GM12878 (cell line): ENCODE results near the gene PRCP. TPM values are rescaled to one million over a fixed set of nuclear protein-coding genes. Genes with fewer than 3 reads are reported as not detected.

Experiments
- ATAC-seq: fragments of 200-7000 bp; cut with Tn5 transposase; 3 replicates; pipeline ENCODE4 v1.9.1; 2020; ENCODE audit warnings: mild to moderate bottlenecking, moderate library complexity
- BruUV-seq: library from RNA; stranded (reverse); fragments of 400-500 nt; replicated peaks from 2 replicates; lab custom pipeline; 2021; lab: Mats Ljungman, UMichigan
- CTCF ChIA-PET: fragments of 300-600 bp; sonication (Branson Sonifier 250); formaldehyde crosslinking; extraction: SDS; loops from one replicate; lab custom pipeline; 2021; ENCODE audit warnings: inconsistent platforms; lab: Yijun Ruan, JAX
- POLR2A ChIA-PET: fragments of 350-600 bp; formaldehyde crosslinking; extraction: SDS; loops from one replicate; lab custom pipeline; 2021; ENCODE audit warnings: inconsistent platforms; lab: Charles Lee
- RAD21 ChIA-PET: fragments of 300-600 bp; sonication (Branson Sonifier 250); formaldehyde crosslinking; loops from one replicate; lab custom pipeline; 2023; ENCODE audit warnings: antibody characterized with exemption; ENCODE audit not compliant: unreplicated experiment; lab: Charles Lee
- SMC1A ChIA-PET: fragments of 300-600 bp; sonication (Branson Sonifier 250); formaldehyde crosslinking; loops from one replicate; lab custom pipeline; 2023; ENCODE audit not compliant: unreplicated experiment, uncharacterized antibody; lab: Charles Lee
- DNase-seq: peaks from one replicate; pipeline ENCODE4 v3.0.0-alpha.2; 2011; ENCODE audit warnings: low read depth, low spot score
- FAIRE-seq: peaks from 3 replicates; lab custom pipeline; 2011; peaks lifted over from hg19 to GRCh38; lab: Jason Lieb, UNC
- H2AFZ ChIP-seq: 2 replicates; pipeline ENCODE4 v1.6.0; 2011; ENCODE audit warnings: low read depth, low read length, control low read depth; ENCODE audit not compliant: control insufficient read depth
- H3K27ac ChIP-seq: 2 replicates; pipeline ENCODE4 v1.5.1; 2011; ENCODE audit warnings: control low read depth; ENCODE audit not compliant: control insufficient read depth, insufficient read depth
- H3K27me3 ChIP-seq, 2 experiments: replicated peaks in 1 of 2; 2 replicates each; pipeline versions ENCODE4 v1.6.0 to v1.6.1; 2011; ENCODE audit warnings: low read length in 1 of 2; ENCODE audit not compliant: control insufficient read depth in 2 of 2, insufficient read depth in 2 of 2
- H3K36me3 ChIP-seq, 2 experiments: 2 replicates each; pipeline ENCODE4 v1.5.1; 2011; ENCODE audit warnings: low read length in 1 of 2; ENCODE audit not compliant: control insufficient read depth in 2 of 2, insufficient read depth in 2 of 2
- H3K4me1 ChIP-seq: 2 replicates; pipeline ENCODE4 v1.6.1; 2011; ENCODE audit warnings: mild to moderate bottlenecking, low read length, moderate library complexity, mixed read lengths; ENCODE audit not compliant: control insufficient read depth, insufficient read depth
- H3K4me2 ChIP-seq: 2 replicates; pipeline ENCODE4 v1.6.0; 2011; ENCODE audit warnings: control low read depth; ENCODE audit not compliant: control insufficient read depth, insufficient read depth
- H3K4me3 ChIP-seq: fragments of 200-600 bp; sonication (generic); 2 replicates; pipeline ENCODE4 v1.5.1; 2016
- H3K79me2 ChIP-seq: 2 replicates; pipeline ENCODE4 v1.6.0; 2011; ENCODE audit warnings: low read length; ENCODE audit not compliant: control insufficient read depth, insufficient read depth
- H3K9ac ChIP-seq: 2 replicates; pipeline ENCODE4 v1.8.0; 2011; ENCODE audit warnings: low read length, control low read depth, mixed read lengths; ENCODE audit not compliant: control insufficient read depth, insufficient read depth
- H3K9me3 ChIP-seq: replicated peaks from 3 replicates; pipeline ENCODE4 v1.5.1; 2011; ENCODE audit warnings: mild to moderate bottlenecking, low read length; ENCODE audit not compliant: control insufficient read depth, insufficient read depth
- H4K20me1 ChIP-seq: 2 replicates; pipeline ENCODE4 v1.6.0; 2011; ENCODE audit not compliant: control insufficient read depth, insufficient read depth
- BMI1 ChIP-seq: fragments of 450-650 bp; IDR thresholded peaks from 2 replicates; pipeline ENCODE4 v1.6.1; 2016; ENCODE audit warnings: mild to moderate bottlenecking, moderate library complexity, borderline replicate concordance
- EGR1 ChIP-seq, 2 experiments: IDR thresholded peaks; 1 replicate in 1 of 2; 2 replicates in 1 of 2; pipeline ENCODE4 v1.6.1; 2011 to 2012; ENCODE audit warnings: low read depth in 2 of 2, low read length in 2 of 2, borderline replicate concordance in 1 of 2, mild to moderate bottlenecking in 1 of 2, moderate library complexity in 1 of 2
- EP300 ChIP-seq, 2 experiments: fragments of 150-350 bp in 1 of 2; IDR thresholded peaks; 2 replicates each; pipeline ENCODE4 v1.6.1; 2011 to 2012; ENCODE audit warnings: low read depth in 2 of 2, low read length in 2 of 2, borderline replicate concordance in 1 of 2, improper control_type of control experiment in 1 of 2, inconsistent platforms in 1 of 2; ENCODE audit not compliant: control insufficient read depth in 1 of 2
- JUNB ChIP-seq: IDR thresholded peaks from 2 replicates; pipeline ENCODE4 v1.6.1; 2016; ENCODE audit warnings: antibody characterized with exemption, mild to moderate bottlenecking
- RUNX3 ChIP-seq: IDR thresholded peaks from 2 replicates; pipeline ENCODE4 v1.6.1; 2012; ENCODE audit warnings: low read length, inconsistent platforms
- WRNIP1 ChIP-seq: IDR thresholded peaks from 2 replicates; pipeline ENCODE4 v1.6.1; 2011; ENCODE audit warnings: low read depth, low read length, improper control_type of control experiment, borderline replicate concordance
- WGBS: methylation state at CpG from one replicate; pipeline ENCODE4 v1.1.6; 2016; ENCODE audit warnings: low lambda C conversion rate; ENCODE audit not compliant: insufficient replicate concordance, insufficient coverage; ENCODE audit errors: missing lambda C conversion rate; 5-methylcytosine and 5-hydroxymethylcytosine counted together
- in situ Hi-C: fragments of 300-500 bp; cut with MboI; formaldehyde crosslinking; loops from 9 replicates; pipeline ENCODE4 v1.14.3; 2018; ENCODE audit warnings: mixed read lengths
- intact Hi-C: fragments of 100-400 bp; cut with micrococcal nuclease; formaldehyde crosslinking; loops from one replicate; pipeline ENCODE4 v1.14.2; 2022; ENCODE audit not compliant: unreplicated experiment
- polyA plus RNA-seq, 11 experiments: library from polyadenylated mRNA; depleted of rRNA in 4 of 11; unstranded in 6 of 11; stranded (reverse) in 5 of 11; fragments of >200 nt; fragmentation: Nextera tagmentation in 4 of 11; fragmentation: Illumina TruSeq in 1 of 11; extraction: Ambion mirVana in 4 of 11; extraction: Trizol in 1 of 11; gene quantifications; 1 replicate in 1 of 11; 2 replicates in 10 of 11; pipeline versions ENCODE4 v1.2.1 to v1.2.3, GENCODE V29; 2011 to 2016; ENCODE audit warnings: inconsistent platforms in 2 of 11, missing spikeins in 2 of 11, low read depth in 1 of 11
- total RNA-seq, 4 experiments: library from RNA; depleted of rRNA in 3 of 4; stranded (reverse); fragments of >200 nt in 3 of 4; fragmentation: Illumina TruSeq in 1 of 4; extraction: Trizol in 1 of 4; gene quantifications; 2 replicates each; pipeline versions ENCODE4 v1.2.1 to v1.2.3, GENCODE V29; 2013 to 2021
- TF ChIP-seq, protein P1 (sequence below): IDR thresholded peaks from 2 replicates; pipeline ENCODE4 v1.6.1; 2011; ENCODE audit warnings: borderline replicate concordance, low read depth, mild to moderate bottlenecking, moderate library complexity, low read length; ENCODE audit not compliant: insufficient read depth, poor library complexity, severe bottlenecking

Gene PRCP
- total and polyA plus RNA-seq, 10 of the 15 experiments (the other 5 are each of a cell fraction or from before 2014, with no cell fraction given), result 14.9 to 43.6 (median 20.0) TPM

DNA sequence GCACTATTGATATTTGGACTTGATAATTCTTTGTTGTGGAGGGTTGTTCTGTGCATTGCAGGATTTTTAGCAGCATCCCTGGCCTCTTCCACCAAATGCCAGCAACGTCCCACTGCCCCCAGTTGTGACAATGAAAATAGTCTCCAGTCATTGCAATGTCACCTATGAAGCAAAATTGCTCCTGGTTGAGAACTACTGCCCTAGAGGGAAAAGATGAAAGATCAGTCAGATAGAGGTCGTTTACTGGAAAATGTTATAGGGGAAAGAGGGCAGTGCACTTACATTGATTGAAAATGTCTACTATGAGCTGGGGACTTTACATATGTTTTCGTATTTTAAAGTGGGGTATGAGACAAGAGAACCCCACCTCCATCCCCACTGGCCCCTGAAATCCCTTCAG lies 89.5 kb downstream of the PRCP start:
- TF ChIP-seq, protein P1, sequence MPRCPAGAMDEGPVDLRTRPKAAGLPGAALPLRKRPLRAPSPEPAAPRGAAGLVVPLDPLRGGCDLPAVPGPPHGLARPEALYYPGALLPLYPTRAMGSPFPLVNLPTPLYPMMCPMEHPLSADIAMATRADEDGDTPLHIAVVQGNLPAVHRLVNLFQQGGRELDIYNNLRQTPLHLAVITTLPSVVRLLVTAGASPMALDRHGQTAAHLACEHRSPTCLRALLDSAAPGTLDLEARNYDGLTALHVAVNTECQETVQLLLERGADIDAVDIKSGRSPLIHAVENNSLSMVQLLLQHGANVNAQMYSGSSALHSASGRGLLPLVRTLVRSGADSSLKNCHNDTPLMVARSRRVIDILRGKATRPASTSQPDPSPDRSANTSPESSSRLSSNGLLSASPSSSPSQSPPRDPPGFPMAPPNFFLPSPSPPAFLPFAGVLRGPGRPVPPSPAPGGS, result no peak
- TF ChIP-seq JUNB, result no peak
- no peak for TF ChIP-seq RUNX3
- TF ChIP-seq BMI1, result no peak
- no peak for TF ChIP-seq EGR1 (IDR thresholded peaks at IDR 0.05; ENCODE audit: borderline replicate concordance in 1 of 2, low read depth in 2 of 2, low read length in 2 of 2)
- no peak for TF ChIP-seq EP300 (IDR thresholded peaks at IDR 0.05; ENCODE audit: borderline replicate concordance in 1 of 2, control insufficient read depth in 1 of 2, low read depth in 2 of 2, low read length in 2 of 2)
- TF ChIP-seq WRNIP1, result no peak
- in situ Hi-C loops, result no loop called here
- ATAC-seq (no peak), FAIRE-seq (no peak), DNase-seq (no peak)
- no peak overlapping the region for H3K4me3 ChIP-seq
- 14% methylated on average over 3 of the region's 3 CpGs for WGBS
- intact Hi-C loops, result no loop called here
- no peaks in the 10 kb centered on the region for H3K4me1 ChIP-seq
- H4K20me1 ChIP-seq, result no peaks in the 10 kb centered on the region
- H3K36me3 ChIP-seq, result no peaks in the 10 kb centered on the region
- H3K27ac ChIP-seq, result no peak overlapping the region
- H3K79me2 ChIP-seq, result no peaks in the 10 kb centered on the region
- H3K9ac ChIP-seq, result no peak overlapping the region
- H3K4me2 ChIP-seq, result no peak overlapping the region
- POLR2A ChIA-PET, result no interaction called here
- no TSS peak for BruUV-seq
- SMC1A ChIA-PET, result no interaction called here
- CTCF ChIA-PET, result no interaction called here
- RAD21 ChIA-PET, result no interaction called here
- no peak overlapping the region for H2AFZ ChIP-seq
- H3K9me3 ChIP-seq, result no peaks in the 10 kb centered on the region
- no peaks in the 10 kb centered on the region; a peak in 2 of 4 replicates for H3K27me3 ChIP-seq
